Upper lobe of right lung (tissue), 1 donor: ENCODE results near the gene CLEC2B. TPM values are rescaled to one million over a fixed set of nuclear protein-coding genes. Genes with fewer than 3 reads are reported as not detected.

Experiments used
- ATAC-seq: fragments of 200-7000 bp; cut with Tn5 transposase; one replicate; pipeline ENCODE4 v1.9.1; 2020; ENCODE audit warnings: mild to moderate bottlenecking, moderate library complexity
- DNase-seq: peaks from one replicate; pipeline ENCODE4 v3.0.0-alpha.2; 2020
- H3K27ac ChIP-seq: fragments of 200-600 bp; one replicate; pipeline ENCODE4 v1.8.0; 2022
- H3K27me3 ChIP-seq: fragments of 200-600 bp; one replicate; pipeline ENCODE4 v1.8.0; 2022; ENCODE audit warnings: mild to moderate bottlenecking
- H3K36me3 ChIP-seq: fragments of 200-600 bp; one replicate; pipeline ENCODE4 v1.8.0; 2022
- H3K4me1 ChIP-seq: fragments of 200-600 bp; one replicate; pipeline ENCODE4 v1.8.0; 2022
- H3K4me3 ChIP-seq: fragments of 200-600 bp; one replicate; pipeline ENCODE4 v1.8.0; 2022; ENCODE audit warnings: mild to moderate bottlenecking
- H3K9me3 ChIP-seq: fragments of 200-600 bp; one replicate; pipeline ENCODE4 v1.8.0; 2022
- CTCF ChIP-seq: fragments of 200-600 bp; IDR thresholded peaks from one replicate; pipeline ENCODE4 v1.8.0; 2022; ENCODE audit warnings: antibody characterized with exemption
- intact Hi-C: fragments of 100-400 bp; cut with DNase I; formaldehyde crosslinking; loops from one replicate; pipeline ENCODE4 v1.11.0; 2022
- total RNA-seq: library from RNA; stranded (reverse); fragmentation: NEBNext Ultra II Directional; extraction: Animal tissue kit (Norgen Biotek cat#: 25700); gene quantifications from one replicate; pipeline ENCODE4 v1.2.1, GENCODE V29; 2021
- donor health status: DM: no; HTN: yes; CAD: no; lungs with severe emphysema.

The CLEC2B gene
- total RNA-seq, 1 donor from 2014 or later, result 24.6 TPM

GRCh38 chr12:9907769-9908168 lies 38.6 kb upstream of the CLEC2B start:
- H3K36me3 ChIP-seq, result no peaks in the 10 kb centered on the region
- H3K27me3 ChIP-seq, result no peaks in the 10 kb centered on the region
- H3K4me1 ChIP-seq, result no peaks in the 10 kb centered on the region
- ATAC-seq (no peak), DNase-seq (no peak)
- H3K9me3 ChIP-seq, result peaks cover 12% of the 10 kb centered on the region
- no peak for TF ChIP-seq CTCF
- no peak overlapping the region for H3K27ac ChIP-seq
- intact Hi-C loops, result no loop called here
- no peak overlapping the region for H3K4me3 ChIP-seq

GRCh38 chr12:9906873-9907272 lies 37.7 kb upstream of the CLEC2B start:
- intact Hi-C loops, result no loop called here
- Histone ChIP-seq H3K9me3 (peaks cover 12% of the 10 kb centered on the region), H3K4me3 (no peak overlapping the region), H3K27me3 (no peaks in the 10 kb centered on the region), H3K36me3 (no peaks in the 10 kb centered on the region), H3K27ac (no peak overlapping the region), H3K4me1 (no peaks in the 10 kb centered on the region)
- no peak for TF ChIP-seq CTCF
- ATAC-seq (peak; percentile 53), DNase-seq (no peak)

GRCh38 chr12:9902539-9903228 lies 33.5 kb upstream of the CLEC2B start:
- Histone ChIP-seq H3K9me3 (no peaks in the 10 kb centered on the region), H3K36me3 (no peaks in the 10 kb centered on the region), H3K27ac (no peak overlapping the region), H3K4me3 (no peak overlapping the region), H3K4me1 (no peaks in the 10 kb centered on the region), H3K27me3 (no peaks in the 10 kb centered on the region)
- no peak for DNase-seq
- no peak for TF ChIP-seq CTCF
- no peak for ATAC-seq
- intact Hi-C loops, result no loop called here

GRCh38 chr12:9900930-9901329 lies 31.8 kb upstream of the CLEC2B start:
- ATAC-seq (no peak), DNase-seq (no peak)
- H3K27me3 ChIP-seq, result no peaks in the 10 kb centered on the region
- H3K36me3 ChIP-seq, result no peaks in the 10 kb centered on the region
- H3K27ac ChIP-seq, result no peak overlapping the region
- no peaks in the 10 kb centered on the region for H3K9me3 ChIP-seq
- no peak for TF ChIP-seq CTCF
- H3K4me3 ChIP-seq, result no peak overlapping the region
- no peaks in the 10 kb centered on the region for H3K4me1 ChIP-seq
- intact Hi-C loops, result no loop called here

- DNase-seq (no peak), ATAC-seq (no peak)
- no peak overlapping the region for H3K4me3 ChIP-seq
- no peaks in the 10 kb centered on the region for H3K27me3 ChIP-seq
- no peak for TF ChIP-seq CTCF
- H3K36me3 ChIP-seq, result no peaks in the 10 kb centered on the region
- intact Hi-C loops, result no loop called here
- H3K9me3 ChIP-seq, result no peaks in the 10 kb centered on the region
- no peaks in the 10 kb centered on the region for H3K4me1 ChIP-seq
- H3K27ac ChIP-seq, result no peak overlapping the region
Measured at GRCh38 chr12:9899209-9899608, 30.1 kb upstream of the CLEC2B start.

GRCh38 chr12:9897535-9897934 lies 28.4 kb upstream of the CLEC2B start:
- DNase-seq, result no peak
- H3K36me3 ChIP-seq, result no peaks in the 10 kb centered on the region
- H3K27me3 ChIP-seq, result no peaks in the 10 kb centered on the region
- H3K27ac ChIP-seq, result no peak overlapping the region
- no peak for ATAC-seq
- no peaks in the 10 kb centered on the region for H3K4me1 ChIP-seq
- H3K9me3 ChIP-seq, result no peaks in the 10 kb centered on the region
- no peak overlapping the region for H3K4me3 ChIP-seq
- no peak for TF ChIP-seq CTCF
- intact Hi-C loops, result no loop called here
